Psoas muscle (tissue), 8 donors: ENCODE measurements around the gene LRRTM1. TPM values are rescaled to one million over a fixed set of nuclear protein-coding genes. Genes with fewer than 3 reads are reported as not detected.

ENCODE experiments used
- ATAC-seq, 4 donors: fragments of 200-7000 bp; cut with Tn5 transposase; one replicate each; pipeline ENCODE4 v1.9.1; 2020; ENCODE audit warnings: moderate library complexity in 3 of 4, mild to moderate bottlenecking in 2 of 4
- DNase-seq, 2 donors: peaks; one replicate each; pipeline ENCODE4 v3.0.0-alpha.2; 2020
- H3K27ac ChIP-seq: fragments of 200-600 bp; one replicate; pipeline ENCODE4 v1.8.0; 2022
- H3K27me3 ChIP-seq, 3 donors: fragments of 200-600 bp in 1 of 3; one replicate each; pipeline versions ENCODE4 v1.6.1 to v1.8.0; 2013 to 2022; ENCODE audit warnings: low read length in 2 of 3, mild to moderate bottlenecking in 2 of 3, moderate library complexity in 1 of 3; ENCODE audit not compliant: insufficient read depth in 3 of 3
- H3K36me3 ChIP-seq, 2 donors: fragments of 200-600 bp in 1 of 2; one replicate each; pipeline versions ENCODE4 v1.6.1 to v1.8.0; 2013 to 2022; ENCODE audit warnings: low read depth in 1 of 2, mild to moderate bottlenecking in 1 of 2, moderate library complexity in 1 of 2; ENCODE audit not compliant: insufficient read depth in 1 of 2
- H3K4me1 ChIP-seq: fragments of 200-600 bp; one replicate; pipeline ENCODE4 v1.8.0; 2022
- H3K4me3 ChIP-seq: fragments of 200-600 bp; one replicate; pipeline ENCODE4 v1.8.0; 2022; ENCODE audit warnings: mild to moderate bottlenecking
- H3K9me3 ChIP-seq: fragments of 200-600 bp; one replicate; pipeline ENCODE4 v1.8.0; 2022
- CTCF ChIP-seq: fragments of 200-600 bp; IDR thresholded peaks from one replicate; pipeline ENCODE4 v1.8.0; 2022; ENCODE audit warnings: antibody characterized with exemption
- WGBS, 3 donors: extraction: QIAGEN DNeasy Blood & Tissue Kit; methylation state at CpG; one replicate each; pipeline versions ENCODE4 v1.1.6 to v1.1.7; 2013; 5-methylcytosine and 5-hydroxymethylcytosine counted together
- intact Hi-C, 2 donors: fragments of 100-400 bp; cut with DNase I; formaldehyde crosslinking; loops; one replicate each; pipeline versions ENCODE4 v1.11.0 to v1.14.2; 2022
- polyA plus RNA-seq, 3 donors: library from polyadenylated mRNA; stranded (reverse); fragments of 200-250 nt; gene quantifications; one replicate each; pipeline ENCODE4 v1.2.3, GENCODE V29; 2013
- total RNA-seq, 4 donors: library from RNA; stranded (reverse); fragmentation: NEBNext Ultra II Directional in 2 of 4; extraction: Animal tissue kit (Norgen Biotek cat#: 25700) in 2 of 4; gene quantifications; one replicate each; pipeline versions ENCODE4 v1.2.1 to v1.2.4, GENCODE V29; 2021 to 2023
- donor health status: healthy with polysubstance abuse.
- donor health status: DM: no; HTN: no; CAD: no; lungs with moderate emphysema.
- donor health status: Bipolar disorder and iron deficiency.
- donor health status: healthy.
- donor health status: DM: yes; HTN: yes; CAD: no.
- donor health status: DM: no; HTN: no; CAD: no.
- donor health status: DM: no; HTN: no; CAD: no.
- donor health status: DM: yes; HTN: yes; CAD: no.

Gene LRRTM1
- total and polyA plus RNA-seq, 7 donors, result 0.01 to 0.36 (median 0.20) TPM; not detected in 4

GRCh38 chr2:80252294-80252986, 52.1 kb downstream of the LRRTM1 start:
- WGBS, 3 donors, result 54 to 85% (median 71%) methylated on average over 7 of the region's 7 CpGs
- intact Hi-C loops, result no loop called here
- ATAC-seq, result peak in 2 of 4 donors; percentile 53 to 70
- no peak for DNase-seq
- Histone ChIP-seq H3K4me1 (no peaks in the 10 kb centered on the region), H3K27ac (no peak overlapping the region), H3K9me3 (no peaks in the 10 kb centered on the region), H3K27me3 (no peaks in the 10 kb centered on the region), H3K36me3 (no peaks in the 10 kb centered on the region), H3K4me3 (no peak overlapping the region)
- TF ChIP-seq CTCF, result no peak
